Stimulated activated CD8-positive, alpha-beta memory T cell treated with anti-CD3 and anti-CD28 coated beads, Interleukin-12 subunit alpha, Interleukin-12 subunit beta, amount 100 ng/mL, for 24 hours (primary cell): Measurements from ENCODE around the gene MEF2A.
"Not testable (repeated sequence)": the region's sequence is repeated elsewhere in the genome, so short reads cannot be mapped to it uniquely, and the experiment has no call there.

Source experiments
- DNase-seq: peaks from one replicate; pipeline ENCODE4 v3.0.0-alpha.2; 2020; ENCODE audit errors: extremely low read depth

MEF2A gene

GRCh38 chr15:99565299-99566156 is at the start of gene MEF2A:
Gene MEF2A, plus strand, starts transcription at chr15:99565984. Its CDS starts 67,136 bp downstream, at chr15:99633120.
- DNase-seq = peak; percentile 76

DNA sequence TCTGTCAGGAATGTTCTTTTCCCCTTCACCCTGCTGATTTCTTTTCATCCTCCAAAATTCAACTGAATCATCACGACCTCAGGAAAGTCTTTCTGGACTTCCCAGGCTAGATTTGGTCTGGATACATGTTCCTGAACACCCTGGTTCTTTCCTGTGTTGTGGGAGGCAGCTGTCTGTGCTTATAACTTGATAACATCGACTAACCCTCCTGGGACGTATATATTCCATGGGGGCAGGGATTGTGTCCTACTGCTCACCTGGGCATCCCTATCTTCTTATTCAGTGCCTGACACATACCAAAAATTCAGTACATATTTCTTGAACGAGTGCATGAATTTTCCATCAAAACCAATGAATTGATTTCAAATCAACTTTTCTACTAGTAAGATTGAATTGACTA is 47.6 kb upstream of the MEF2A start:
- no peak for DNase-seq

DNA sequence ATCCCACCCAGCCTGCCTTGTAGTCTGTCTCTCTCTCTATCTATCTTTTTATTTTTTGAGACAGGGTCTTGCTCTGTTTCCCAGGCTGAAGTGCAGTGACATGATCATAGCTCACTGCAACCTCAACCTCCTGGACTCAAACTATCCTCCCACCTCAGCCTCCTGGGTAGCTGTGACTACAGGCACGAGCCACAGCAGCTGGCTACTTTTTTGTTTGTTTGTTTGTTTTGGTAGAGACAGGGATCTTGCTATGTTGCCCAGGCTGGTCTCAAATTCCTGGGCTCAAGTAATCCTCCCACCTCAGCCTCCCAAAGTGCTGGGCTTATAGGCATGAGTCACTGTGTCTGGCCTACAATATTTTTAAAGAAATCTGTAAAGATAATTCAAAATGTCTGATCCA is 46.4 kb upstream of the MEF2A start:
- not testable (repeated sequence) for DNase-seq

DNA sequence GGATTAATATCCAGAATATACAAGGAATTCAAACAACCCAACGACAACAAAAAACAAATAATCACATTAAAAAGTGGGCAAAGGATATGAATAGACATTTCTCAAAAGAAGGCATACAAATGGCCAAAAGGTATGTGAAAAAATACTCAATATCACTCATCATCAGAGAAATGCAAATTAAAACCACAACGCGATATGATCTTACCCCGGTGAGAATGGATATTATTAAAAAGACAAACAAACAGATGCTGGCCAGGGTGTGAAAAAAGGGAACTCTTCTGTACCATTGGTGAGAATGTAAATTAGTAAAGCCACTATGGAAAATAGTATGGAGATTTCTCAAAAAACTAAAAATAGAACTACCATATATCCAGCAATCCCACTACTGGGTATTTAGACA is 43.5 kb upstream of the MEF2A start:
- no peak for DNase-seq

- no peak for DNase-seq
These were observed 39.6 kb upstream of the MEF2A start for GRCh38 chr15:99526176-99526575.

- DNase-seq = no peak
These were observed 39.1 kb upstream of the MEF2A start for GRCh38 chr15:99526671-99527070.

GRCh38 chr15:99536422-99537040 is 29.3 kb upstream of the MEF2A start:
- no peak for DNase-seq

- DNase-seq = no peak
These were observed 28.4 kb upstream of the MEF2A start for GRCh38 chr15:99537344-99537743.

- DNase-seq = no peak
These were observed 27.5 kb upstream of the MEF2A start for GRCh38 chr15:99538261-99538660.

- DNase-seq = no peak
These were observed 23.0 kb upstream of the MEF2A start for GRCh38 chr15:99542828-99543227.

DNA sequence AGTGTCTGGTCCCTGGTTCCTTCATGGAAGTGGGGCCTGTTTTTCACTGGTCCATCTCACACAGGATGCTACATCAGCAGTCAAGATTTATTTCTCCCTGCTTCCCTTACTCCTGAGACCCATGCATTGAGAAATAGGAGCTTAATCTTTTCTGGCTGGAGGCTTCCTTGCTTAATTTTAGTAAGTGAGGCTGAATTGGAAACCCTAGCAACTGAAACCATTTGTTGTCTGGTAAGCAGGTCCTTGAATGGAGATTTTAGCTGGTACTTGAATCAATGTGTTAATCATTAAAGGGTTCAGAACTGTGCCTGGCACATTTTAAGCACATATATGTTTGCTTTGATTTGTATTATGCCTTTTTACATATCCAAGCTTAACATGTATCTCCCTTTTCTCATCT is 20.2 kb upstream of the MEF2A start:
- DNase-seq = no peak

GRCh38 chr15:99546441-99547100 is 19.2 kb upstream of the MEF2A start:
- no peak for DNase-seq

DNA sequence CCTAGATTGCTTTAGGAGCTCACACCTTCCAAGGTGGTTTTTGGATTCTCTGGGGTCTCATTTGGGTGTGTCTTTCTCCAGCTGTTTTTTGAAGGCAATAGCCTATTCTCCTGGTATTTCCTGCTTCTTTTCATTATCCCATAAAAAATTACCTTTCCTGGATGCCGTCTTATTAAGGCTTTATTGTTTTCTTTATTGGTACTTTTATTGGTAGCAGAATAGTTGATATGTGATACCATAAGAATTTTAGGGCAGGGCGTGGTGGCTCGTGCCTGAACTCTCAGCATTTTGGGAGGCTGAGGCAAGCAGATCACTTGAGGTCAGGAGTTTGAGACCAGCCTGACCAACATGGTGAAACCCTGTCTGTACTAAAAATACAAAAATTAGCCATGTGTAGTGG is 18.3 kb upstream of the MEF2A start:
- no peak for DNase-seq

- no peak for DNase-seq
These were observed 15.7 kb upstream of the MEF2A start for GRCh38 chr15:99550077-99550476.

- DNase-seq = no peak
These were observed 13.7 kb upstream of the MEF2A start for GRCh38 chr15:99552111-99552510.

DNA sequence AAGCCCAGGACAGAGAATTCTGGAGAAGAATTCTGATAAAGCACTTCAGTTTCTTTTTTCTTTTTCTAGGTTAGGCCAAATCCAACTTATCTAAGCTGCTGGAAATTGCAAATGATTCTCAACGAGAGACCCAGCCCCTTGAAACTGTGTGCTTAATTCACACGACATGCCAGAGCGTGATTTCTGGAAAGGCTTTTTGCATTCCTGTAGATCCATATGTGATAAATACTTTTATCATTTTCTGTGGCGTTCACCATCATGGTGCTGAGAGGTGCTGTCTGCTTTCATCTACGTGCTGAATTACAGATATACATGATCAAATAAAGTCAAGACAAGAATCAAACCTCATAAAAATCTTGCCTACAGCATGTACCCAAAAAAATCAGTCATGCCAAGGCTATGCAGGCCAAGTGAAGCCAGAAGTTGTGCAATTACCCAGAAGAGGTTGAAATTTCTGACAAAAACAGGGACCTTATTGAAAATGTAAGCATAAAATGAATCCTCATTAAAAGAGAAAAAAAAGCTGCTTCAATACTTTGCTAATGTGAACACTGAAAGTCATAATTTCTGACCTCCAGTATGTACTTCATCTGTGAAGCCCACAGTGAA is 10.8 kb upstream of the MEF2A start:
- no peak for DNase-seq

- DNase-seq = no peak
These were observed 9.8 kb upstream of the MEF2A start for GRCh38 chr15:99556011-99556410.

GRCh38 chr15:99556578-99556977 is 9.2 kb upstream of the MEF2A start:
- no peak for DNase-seq

- DNase-seq = no peak
These were observed 7.7 kb upstream of the MEF2A start for GRCh38 chr15:99558084-99558483.

DNA sequence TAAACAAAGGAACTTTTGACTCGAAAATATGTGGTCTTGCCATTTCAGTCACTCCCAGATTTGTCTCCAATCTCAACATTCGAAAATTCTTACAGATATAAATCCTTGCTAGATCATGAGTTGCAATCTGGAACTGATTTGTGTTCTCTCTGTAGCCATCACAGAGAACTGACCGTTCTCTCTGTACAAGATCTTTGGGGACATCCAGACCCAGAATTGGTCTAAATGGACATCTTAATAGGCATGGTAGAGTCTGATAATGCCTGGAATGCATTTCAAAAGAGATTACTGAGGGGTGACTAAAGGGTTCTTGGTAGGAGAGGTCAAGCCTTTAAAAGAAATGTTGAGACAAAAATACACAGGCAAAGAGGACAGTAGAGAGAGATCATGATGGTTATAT is 7.2 kb upstream of the MEF2A start:
- DNase-seq = no peak

- no peak for DNase-seq
These were observed 4.1 kb upstream of the MEF2A start for GRCh38 chr15:99561476-99562230.

DNA sequence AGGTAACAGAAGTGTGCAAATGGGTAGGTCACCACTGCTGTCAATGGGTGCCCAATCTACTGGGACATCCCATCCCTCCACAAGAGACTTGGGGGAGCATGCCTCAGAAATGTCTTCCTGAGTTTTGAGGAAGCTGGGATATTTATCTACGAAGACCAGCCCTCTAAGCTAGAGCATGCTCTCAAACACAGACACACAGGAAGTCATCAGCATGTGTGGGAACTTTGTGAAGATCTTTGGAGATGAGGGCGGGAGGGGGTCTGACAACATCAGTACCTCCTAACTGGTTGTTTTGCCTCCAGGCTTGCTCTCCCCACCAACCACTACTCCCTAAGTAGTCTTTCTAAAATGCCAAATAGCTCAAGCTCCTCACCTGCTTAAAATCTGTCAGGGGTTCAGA is 3.5 kb upstream of the MEF2A start:
- DNase-seq = no peak
